ENCODE results near the gene PABPC3.

PABPC3 gene

GRCh38 chr13:25062479-25062878 lies 33.5 kb upstream of the PABPC3 start:
- H3K4me3 ChIP-seq (ENCODE audit: low read depth, low read length), result no peak overlapping the region
- no peak for DNase-seq (ENCODE audit: low read depth)
- no peak for TF ChIP-seq CTCF (IDR thresholded peaks at IDR 0.05; ENCODE audit: low read depth, low read length, missing control alignments)
- in situ Hi-C loops (cut with HindIII; ENCODE audit: low sequenced_read_pairs), result no loop called here

DNA sequence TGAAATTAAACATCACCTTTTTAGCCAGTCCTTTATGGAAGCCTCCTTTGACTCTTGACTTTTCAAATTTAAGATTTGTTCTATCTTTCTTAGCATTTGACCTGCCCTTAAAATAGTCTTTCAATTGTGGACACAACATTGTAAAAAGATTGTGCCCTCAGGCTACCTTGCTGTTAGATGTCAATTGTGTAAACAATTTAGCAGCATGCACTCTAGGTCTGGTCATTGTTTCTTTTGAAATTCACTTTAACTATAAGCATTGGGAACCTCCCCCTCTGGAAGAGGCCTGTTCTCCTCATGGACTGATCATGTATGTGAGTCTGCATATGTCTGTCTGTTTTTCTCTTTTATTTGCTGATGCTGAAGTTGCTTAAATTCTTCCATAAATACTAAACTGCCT lies 31.5 kb upstream of the PABPC3 start:
- in situ Hi-C loops (cut with HindIII; ENCODE audit: low sequenced_read_pairs), result no loop called here
- DNase-seq (ENCODE audit: low read depth), result no peak
- TF ChIP-seq CTCF (IDR thresholded peaks at IDR 0.05; ENCODE audit: low read depth, low read length, missing control alignments), result no peak
- no peak overlapping the region for H3K4me3 ChIP-seq (ENCODE audit: low read depth, low read length)

GRCh38 chr13:25065974-25066770 lies 29.8 kb upstream of the PABPC3 start:
- TF ChIP-seq CTCF (IDR thresholded peaks at IDR 0.05; ENCODE audit: low read depth, low read length, missing control alignments), result no peak
- no peak overlapping the region for H3K4me3 ChIP-seq (ENCODE audit: low read depth, low read length)
- no peak for DNase-seq (ENCODE audit: low read depth)
- in situ Hi-C loops (cut with HindIII; ENCODE audit: low sequenced_read_pairs), result no loop called here

GRCh38 chr13:25067064-25067463 lies 28.9 kb upstream of the PABPC3 start:
- no peak for TF ChIP-seq CTCF (IDR thresholded peaks at IDR 0.05; ENCODE audit: low read depth, low read length, missing control alignments)
- in situ Hi-C loops (cut with HindIII; ENCODE audit: low sequenced_read_pairs), result no loop called here
- DNase-seq (ENCODE audit: low read depth), result no peak
- H3K4me3 ChIP-seq (ENCODE audit: low read depth, low read length), result no peak overlapping the region

GRCh38 chr13:25068810-25069209 lies 27.1 kb upstream of the PABPC3 start:
- no peak for TF ChIP-seq CTCF (IDR thresholded peaks at IDR 0.05; ENCODE audit: low read depth, low read length, missing control alignments)
- H3K4me3 ChIP-seq (ENCODE audit: low read depth, low read length), result no peak overlapping the region
- no peak for DNase-seq (ENCODE audit: low read depth)
- in situ Hi-C loops (cut with HindIII; ENCODE audit: low sequenced_read_pairs), result no loop called here

GRCh38 chr13:25069236-25069635 lies 26.7 kb upstream of the PABPC3 start:
- no peak for DNase-seq (ENCODE audit: low read depth)
- TF ChIP-seq CTCF (IDR thresholded peaks at IDR 0.05; ENCODE audit: low read depth, low read length, missing control alignments), result no peak
- in situ Hi-C loops (cut with HindIII; ENCODE audit: low sequenced_read_pairs), result no loop called here
- H3K4me3 ChIP-seq (ENCODE audit: low read depth, low read length), result no peak overlapping the region
